Erythroblast (primary cell): ENCODE results near the gene MN1.

Source experiments
- DNase-seq, 2 experiments: peaks; one replicate each; lab custom pipeline; 2025; lab: John Stamatoyannopoulos, UW
- GATA1 ChIP-seq: IDR thresholded peaks from 2 replicates; pipeline ENCODE4 v1.6.1; 2011; ENCODE audit warnings: low read depth, mild to moderate bottlenecking, control low read depth, low read length, moderate library complexity
- POLR2A ChIP-seq: IDR thresholded peaks from 2 replicates; pipeline ENCODE4 v1.6.1; 2011; ENCODE audit warnings: mild to moderate bottlenecking, low read length

MN1 gene

DNA sequence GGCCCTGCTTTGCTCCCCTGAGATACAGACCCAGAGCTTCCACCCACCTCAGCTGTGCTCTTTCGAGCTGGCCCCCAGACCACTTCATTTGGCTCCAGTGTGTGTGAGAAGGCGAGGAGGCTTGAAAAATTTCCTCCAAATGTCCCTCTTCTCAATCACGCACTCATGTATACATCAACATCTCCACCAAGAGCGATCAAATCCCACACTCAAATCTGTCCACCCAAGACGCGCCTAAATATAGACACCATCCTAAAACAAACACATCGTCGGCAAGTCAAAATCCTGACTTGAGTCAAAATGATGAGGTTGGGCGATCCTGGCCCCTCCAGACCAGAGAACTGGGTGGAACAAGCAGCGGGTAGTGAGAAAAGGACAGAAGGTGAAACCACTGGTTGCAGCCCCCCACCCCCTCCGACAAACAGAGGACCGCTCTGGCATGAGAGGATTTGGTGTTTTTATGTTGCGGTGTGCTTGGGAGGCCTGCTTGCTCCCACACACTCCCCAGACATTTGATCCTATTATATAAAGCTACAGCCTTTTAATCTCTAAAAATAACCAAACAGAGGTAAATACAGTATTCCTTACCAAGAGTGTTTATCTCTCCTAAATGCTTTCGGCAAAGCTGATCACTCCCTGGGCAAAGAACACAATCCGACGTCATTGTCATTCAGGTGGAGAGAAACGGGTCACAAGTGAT is 10.2 kb downstream of the MN1 start:
- TF ChIP-seq POLR2A, result no peak
- no peak for TF ChIP-seq GATA1
- DNase-seq, result no peak

DNA sequence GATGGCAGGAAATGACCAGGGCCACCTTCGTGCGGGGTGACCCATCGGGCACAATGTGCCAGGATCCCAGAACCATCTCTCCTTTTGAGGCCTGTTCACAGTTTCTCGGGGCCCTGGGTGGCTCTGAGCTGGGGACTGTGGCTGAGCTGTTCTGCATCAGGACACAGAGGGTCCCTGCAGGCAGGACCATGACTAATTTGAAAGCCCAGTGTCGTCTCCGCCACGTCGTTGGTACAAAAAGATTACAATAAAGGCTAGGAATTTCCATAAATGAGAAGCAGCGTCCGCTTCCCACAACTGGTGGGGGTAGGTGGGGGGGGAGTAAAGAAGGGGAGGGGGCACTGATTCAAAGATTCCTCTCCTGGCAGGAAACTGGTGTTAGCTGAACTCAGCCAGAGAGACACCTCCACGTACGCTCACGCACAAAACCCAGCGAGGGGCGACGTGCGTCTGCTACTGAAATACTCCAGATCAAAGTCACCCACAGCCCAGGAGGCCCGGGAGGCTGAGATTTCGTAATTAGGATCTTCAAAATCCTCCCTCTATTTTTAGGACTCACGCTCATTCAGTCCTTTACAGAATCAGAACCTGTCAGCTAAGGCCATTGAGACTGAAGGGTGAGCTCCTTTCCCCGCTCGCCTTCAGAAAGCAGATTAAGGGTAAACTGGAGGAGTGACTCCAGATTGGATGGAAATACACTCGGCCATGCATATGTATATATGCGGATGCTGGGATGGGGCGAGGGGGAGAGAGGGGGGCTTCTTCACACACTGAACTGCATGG is 11.0 kb downstream of the MN1 start:
- TF ChIP-seq GATA1, result no peak
- no peak for TF ChIP-seq POLR2A
- DNase-seq, result no peak

DNA sequence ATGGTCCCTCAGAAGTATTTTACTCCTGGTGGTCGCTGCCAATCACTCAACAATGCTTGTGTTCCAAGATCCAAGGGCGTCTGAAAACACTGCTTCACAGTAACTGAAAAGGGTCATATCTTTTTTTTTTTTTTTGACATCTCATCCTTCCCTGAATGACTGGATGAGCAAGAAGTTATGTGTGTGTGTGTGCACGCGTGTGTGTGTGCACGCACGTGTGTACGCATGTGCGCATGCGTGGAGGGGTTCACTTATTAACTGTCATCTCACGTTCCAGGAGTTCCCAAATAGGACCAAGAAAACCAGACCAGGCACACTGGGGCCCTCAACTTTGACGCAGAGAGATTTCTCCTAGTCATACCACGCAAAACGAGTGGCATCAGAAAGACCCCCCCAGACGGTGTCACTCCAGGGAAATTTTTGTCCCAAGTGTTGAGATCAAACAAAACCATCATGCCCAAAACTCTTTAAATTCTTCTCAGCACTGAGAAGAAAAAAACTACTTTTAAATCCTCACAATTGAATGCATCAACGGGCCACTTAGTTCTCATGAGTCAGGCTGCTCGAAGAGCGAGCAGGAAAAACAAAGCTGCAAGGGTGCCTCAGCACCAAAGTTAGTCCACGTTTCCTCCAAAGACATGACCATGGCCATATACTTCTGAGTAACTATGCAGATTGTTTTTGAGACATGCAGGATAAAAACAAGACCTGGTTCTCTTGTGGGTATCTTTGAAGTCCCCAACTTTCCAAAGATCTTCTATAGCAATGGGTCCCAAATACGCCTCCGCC is 12.9 kb downstream of the MN1 start:
- no peak for TF ChIP-seq POLR2A
- TF ChIP-seq GATA1, result no peak
- no peak for DNase-seq

DNA sequence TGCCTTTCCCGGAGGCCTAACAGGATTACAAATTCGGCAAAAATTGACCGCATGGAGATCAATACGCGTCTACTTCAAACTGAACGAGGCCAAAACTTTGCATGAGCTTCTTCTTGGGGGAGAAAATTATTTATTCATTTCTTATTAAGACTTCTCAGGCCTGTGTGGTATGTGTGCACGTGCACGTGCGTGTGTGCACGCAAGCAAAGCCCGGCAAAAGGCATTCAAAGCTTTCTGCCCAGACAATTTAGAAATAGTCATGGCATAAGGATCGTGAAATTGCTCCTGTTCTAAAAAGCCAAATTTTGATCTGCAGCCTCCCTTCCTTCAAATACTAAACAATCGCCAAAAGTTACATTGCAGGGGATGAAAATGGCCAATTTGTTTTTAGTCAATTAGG is 14.6 kb downstream of the MN1 start:
- TF ChIP-seq GATA1 (no peak), POLR2A (no peak)
- no peak for DNase-seq

DNA sequence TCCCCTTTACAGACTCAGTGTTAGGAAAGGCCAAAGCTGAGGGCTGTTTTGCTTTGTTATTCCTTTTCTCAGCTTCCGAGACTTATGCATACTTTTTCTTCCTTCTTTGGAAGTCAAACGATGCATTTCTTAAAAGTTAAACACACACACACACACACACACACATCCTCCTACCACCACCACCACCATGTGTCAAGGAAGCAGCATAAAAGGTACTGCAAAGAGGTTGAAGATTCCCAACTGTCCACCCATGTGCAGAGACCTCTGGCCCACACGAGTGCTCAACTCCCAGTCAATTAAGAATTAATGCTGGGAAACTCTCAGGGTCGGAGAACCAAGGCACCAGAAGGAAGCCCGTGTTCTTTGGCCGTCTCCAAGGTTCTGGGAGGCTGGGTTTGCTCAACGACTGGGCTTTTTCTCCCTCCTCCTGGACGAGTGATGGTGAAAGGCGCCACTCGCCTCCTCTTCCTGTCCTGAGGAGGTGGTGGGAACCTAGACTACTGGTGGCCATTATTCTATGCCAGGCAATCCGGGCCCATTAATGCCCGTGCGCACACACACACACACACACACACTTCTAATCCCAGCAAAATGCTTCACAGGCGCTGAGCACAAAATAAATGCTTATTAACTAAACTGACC is 15.1 kb downstream of the MN1 start:
- TF ChIP-seq GATA1 (no peak), POLR2A (no peak)
- DNase-seq, result no peak

DNA sequence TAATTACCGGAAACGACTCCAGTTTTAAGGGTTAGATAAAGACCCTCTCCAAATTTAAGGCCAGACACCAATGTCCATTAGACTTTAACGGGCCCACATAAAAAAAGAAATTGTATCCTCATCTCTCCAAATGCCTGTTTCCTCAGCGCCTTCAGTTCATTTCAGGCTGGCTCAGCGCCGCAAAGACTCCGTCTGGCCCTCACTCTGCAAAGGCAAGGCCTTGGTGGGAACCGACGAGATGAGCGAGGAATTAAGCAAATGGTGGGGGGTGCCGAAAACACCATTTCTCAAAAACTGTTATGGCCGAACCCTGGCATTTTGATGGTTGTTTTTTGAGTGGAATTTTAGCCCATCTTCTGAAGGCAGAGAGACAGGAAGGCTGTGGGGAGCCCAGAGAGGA is 15.7 kb downstream of the MN1 start:
- DNase-seq, result no peak
- no peak for TF ChIP-seq POLR2A
- TF ChIP-seq GATA1, result no peak

DNA sequence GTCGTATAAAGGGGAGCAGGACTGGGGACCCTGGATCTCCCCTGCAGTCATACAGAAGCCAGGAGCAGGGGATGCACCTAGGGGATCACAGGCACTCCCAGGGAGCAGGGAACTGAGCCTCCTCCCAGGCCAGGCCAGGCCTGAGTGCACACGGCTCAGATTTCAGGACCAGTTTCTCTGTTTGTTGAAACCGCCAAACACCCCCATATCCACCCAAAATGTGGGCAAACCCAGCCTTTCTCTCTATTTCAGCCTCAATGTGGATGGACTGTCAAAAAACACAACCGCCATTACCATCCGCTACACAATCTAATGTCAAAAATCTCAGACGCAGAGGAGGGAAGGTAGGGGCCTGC is 17.5 kb downstream of the MN1 start:
- DNase-seq, result no peak

DNA sequence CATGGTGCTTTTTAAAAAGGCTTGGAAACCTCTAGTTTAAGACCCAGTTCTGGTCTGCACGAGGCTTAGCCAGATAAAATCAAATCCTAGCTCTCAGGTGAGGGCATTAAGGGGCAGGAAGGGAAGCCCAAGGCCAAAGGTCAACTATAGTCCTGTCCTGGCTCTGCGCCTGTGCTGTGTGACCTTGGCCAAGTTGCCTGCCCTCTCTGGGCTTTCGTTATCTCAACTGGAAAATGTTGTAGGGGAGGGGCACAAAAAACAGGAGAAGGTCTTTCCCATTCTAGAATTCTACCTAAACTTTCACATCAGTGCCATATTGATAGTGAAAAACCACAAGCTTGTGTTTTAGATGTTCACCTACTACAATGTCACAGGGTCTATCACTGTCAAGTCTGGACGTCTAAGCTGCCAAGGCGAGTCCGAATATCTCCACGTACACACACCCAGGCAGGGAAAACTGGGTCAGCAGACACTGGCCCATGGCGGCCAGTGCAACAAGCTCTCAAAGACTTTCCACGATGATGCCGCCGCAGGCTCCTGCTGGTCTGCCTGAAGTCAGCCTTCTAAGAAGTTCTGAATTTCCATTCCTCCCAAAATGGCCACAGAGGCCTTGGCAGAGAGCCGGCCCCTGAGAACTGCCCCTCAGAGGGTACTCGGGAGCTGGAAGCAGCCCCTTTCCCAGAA is 18.0 kb downstream of the MN1 start:
- TF ChIP-seq GATA1 (no peak), POLR2A (no peak)
- no peak for DNase-seq

More for the DNA sequence above, 17.5 kb downstream of the MN1 start:
- TF ChIP-seq GATA1 (no peak), POLR2A (no peak)

DNA sequence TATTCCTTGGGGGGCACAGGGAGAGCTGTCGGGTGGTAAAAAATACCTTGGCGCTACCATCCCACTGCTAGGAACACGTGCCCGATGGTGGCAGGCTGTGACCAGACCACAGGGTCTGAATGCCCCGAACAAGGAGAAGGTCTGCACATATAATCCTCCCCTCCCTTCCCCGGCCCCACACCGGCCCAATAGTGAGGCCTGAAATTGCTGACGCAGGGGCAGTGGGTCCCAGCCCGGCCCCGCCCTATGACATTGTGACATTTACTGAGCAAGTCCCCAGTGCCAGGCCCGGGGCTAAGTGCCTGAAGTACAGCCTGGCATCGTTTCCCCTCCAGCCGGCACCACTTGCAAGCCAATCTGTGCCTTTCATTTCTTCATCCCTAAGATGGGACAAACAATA is 19.5 kb downstream of the MN1 start:
- TF ChIP-seq GATA1, result no peak
- TF ChIP-seq POLR2A, result no peak
- DNase-seq, result no peak

DNA sequence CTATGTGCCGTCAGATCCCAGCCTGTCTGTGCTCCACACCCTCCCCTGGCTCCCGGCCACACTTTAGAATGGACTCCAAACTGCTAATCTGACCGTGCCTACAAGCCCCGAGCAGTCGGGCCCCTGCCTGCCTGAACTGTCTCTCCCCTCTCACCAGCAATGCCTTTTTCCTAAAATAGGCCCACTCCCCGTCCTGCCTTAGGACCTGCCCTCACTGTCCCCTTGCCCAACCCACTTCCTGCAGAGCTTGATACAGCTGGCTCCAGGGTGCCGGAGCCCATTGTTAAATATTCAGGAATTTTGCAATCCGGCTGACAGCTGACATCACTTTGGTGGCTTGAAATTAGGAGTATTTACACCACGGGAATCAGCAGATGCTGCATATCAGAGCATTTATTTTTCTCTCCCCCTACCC is 21.4 kb downstream of the MN1 start:
- no peak for DNase-seq
- no peak for TF ChIP-seq GATA1
- TF ChIP-seq POLR2A, result no peak

DNA sequence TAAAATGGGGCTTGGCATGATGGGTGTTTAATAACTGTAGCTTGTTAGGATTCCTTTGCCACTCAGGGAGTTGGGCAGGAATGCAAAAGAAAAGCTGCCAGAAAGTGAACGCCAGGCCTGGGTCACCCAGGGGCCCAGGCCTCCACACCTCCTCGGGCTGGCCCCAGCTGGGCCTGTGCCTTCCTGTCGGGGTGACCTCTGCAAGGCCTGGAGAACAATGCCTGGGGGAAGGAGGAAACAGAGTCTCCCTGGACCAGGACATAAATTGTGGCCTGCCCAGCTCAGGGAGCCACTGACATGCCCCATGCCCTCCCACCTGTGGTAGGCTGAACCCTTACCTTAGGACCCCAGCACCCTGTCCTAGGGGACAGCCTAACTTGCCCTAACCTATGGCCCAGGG is 21.9 kb downstream of the MN1 start:
- no peak for TF ChIP-seq GATA1
- no peak for TF ChIP-seq POLR2A
- no peak for DNase-seq

DNA sequence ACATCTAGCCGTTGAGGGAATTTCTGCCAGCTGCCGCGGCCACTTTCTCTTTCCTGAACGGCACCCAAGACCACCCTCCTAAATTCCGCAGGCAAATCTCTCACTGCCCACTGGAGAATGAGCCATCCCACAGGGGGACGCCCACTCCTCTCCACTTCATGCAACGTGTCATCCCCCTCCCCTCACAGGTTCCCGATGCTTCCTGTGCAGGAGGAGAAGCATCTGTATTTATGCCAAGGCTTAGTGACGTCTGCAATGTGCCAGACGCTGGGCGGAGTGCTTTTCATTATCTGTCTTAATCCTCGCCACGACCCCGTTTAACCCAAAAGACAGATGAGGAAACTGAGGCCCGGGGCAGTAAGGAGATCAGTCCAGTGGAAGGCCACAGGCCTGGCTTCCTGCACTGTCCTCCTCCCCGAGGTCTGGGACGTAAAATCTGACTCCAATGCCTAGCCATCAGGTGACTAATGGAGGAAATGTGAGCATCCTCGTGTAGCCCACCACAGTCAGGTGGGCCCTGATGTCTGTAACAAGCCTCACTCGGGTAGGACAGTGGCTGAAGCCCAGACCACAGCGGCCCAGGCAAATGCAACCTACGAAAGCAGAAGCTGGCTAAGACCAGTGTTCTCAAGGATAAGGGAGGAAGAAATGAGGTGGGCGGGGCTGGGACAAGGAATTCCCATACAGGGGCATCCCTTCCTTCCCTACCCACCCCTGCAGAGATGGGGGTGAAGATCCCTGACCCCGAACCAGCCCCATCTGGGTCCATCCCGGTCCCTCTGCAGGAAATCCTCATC is 23.1 kb downstream of the MN1 start:
- no peak for TF ChIP-seq POLR2A
- TF ChIP-seq GATA1, result no peak

More for the DNA sequence above, 23.1 kb downstream of the MN1 start:
- no peak for DNase-seq
